HL-60 (cell line): ENCODE results near the gene HMGCS2.

Source experiments
- DNase-seq, 2 experiments: peaks; one replicate each; pipeline ENCODE4 v3.0.0-alpha.2; 2010 to 2020; ENCODE audit warnings: low read depth in 1 of 2, low spot score in 1 of 2
- H3K27ac ChIP-seq: fragments of 250-450 bp; sonication (Bioruptor Pico); replicated peaks from 2 replicates; pipeline ENCODE4 v1.5.1; 2020; ENCODE audit warnings: mild to moderate bottlenecking, moderate library complexity
- H3K27me3 ChIP-seq: fragments of 250-450 bp; sonication (Bioruptor Pico); 2 replicates; pipeline ENCODE4 v1.5.1; 2021; ENCODE audit warnings: mild to moderate bottlenecking, moderate library complexity; ENCODE audit not compliant: insufficient read depth, poor library complexity, severe bottlenecking
- H3K4me3 ChIP-seq: replicated peaks from 2 replicates; pipeline ENCODE4 v1.5.1; 2011; ENCODE audit warnings: mild to moderate bottlenecking, control low read depth, low read length; ENCODE audit not compliant: insufficient read depth
- CTCF ChIP-seq: IDR thresholded peaks from one replicate; pipeline ENCODE4 v1.5.1; 2011; ENCODE audit warnings: low read length, control low read depth, inconsistent platforms; ENCODE audit not compliant: insufficient read depth
- GABPA ChIP-seq: IDR thresholded peaks from 2 replicates; pipeline ENCODE4 v1.6.1; 2012; ENCODE audit warnings: low read depth
- POLR2AphosphoS5 ChIP-seq: IDR thresholded peaks from 2 replicates; pipeline ENCODE4 v1.6.1; 2012; ENCODE audit warnings: low read depth
- REST ChIP-seq: IDR thresholded peaks from 2 replicates; pipeline ENCODE4 v1.6.1; 2012; ENCODE audit warnings: low read depth; ENCODE audit not compliant: insufficient replicate concordance
- SPI1 ChIP-seq: IDR thresholded peaks from 2 replicates; pipeline ENCODE4 v1.6.1; 2012; ENCODE audit warnings: low read depth, mild to moderate bottlenecking, borderline replicate concordance

Gene HMGCS2

GRCh38 chr1:119774746-119775490 is 6.2 kb upstream of the HMGCS2 start:
- TF ChIP-seq SPI1: no peak
- TF ChIP-seq REST: no peak
- no peak for TF ChIP-seq POLR2AphosphoS5
- TF ChIP-seq GABPA: no peak
- no peak for TF ChIP-seq CTCF
- no peak for DNase-seq
- Histone ChIP-seq H3K4me3 (no peak overlapping the region), H3K27me3 (no peaks in the 10 kb centered on the region), H3K27ac (no peak overlapping the region)

GRCh38 chr1:119773711-119774241 is 5.1 kb upstream of the HMGCS2 start:
- Histone ChIP-seq H3K27ac (no peak overlapping the region), H3K27me3 (no peaks in the 10 kb centered on the region), H3K4me3 (no peak overlapping the region)
- TF ChIP-seq GABPA (no peak), SPI1 (no peak), POLR2AphosphoS5 (no peak)
- DNase-seq: no peak

GRCh38 chr1:119772298-119772697 is 3.6 kb upstream of the HMGCS2 start:
- Histone ChIP-seq H3K27me3 (no peaks in the 10 kb centered on the region), H3K4me3 (no peak overlapping the region), H3K27ac (no peak overlapping the region)
- TF ChIP-seq SPI1 (no peak), GABPA (no peak), REST (no peak), CTCF (no peak), POLR2AphosphoS5 (no peak)
- no peak for DNase-seq

GRCh38 chr1:119771770-119772169 is 3.1 kb upstream of the HMGCS2 start:
- DNase-seq: no peak
- Histone ChIP-seq H3K4me3 (no peak overlapping the region), H3K27ac (no peak overlapping the region), H3K27me3 (no peaks in the 10 kb centered on the region)
- TF ChIP-seq REST (no peak), POLR2AphosphoS5 (no peak), CTCF (no peak), GABPA (no peak), SPI1 (no peak)
